Measurements from ENCODE around the gene NLE1. TPM values are rescaled to one million over a fixed set of nuclear protein-coding genes. Genes with fewer than 3 reads are reported as not detected.

Gene NLE1
- polyA plus RNA-seq, 1 donor, result 14.1 TPM

Other genes starting within 250 kb of the NLE1 start
- 2.8 TPM for gene CCT6B, start 180.8 kb downstream of the NLE1 start, polyA plus RNA-seq
- 18.4 TPM for gene ZNF830, start 180.8 kb downstream of the NLE1 start, polyA plus RNA-seq
- gene LIG3, start 161.8 kb downstream of the NLE1 start, polyA plus RNA-seq, result 24.8 TPM
- 31.1 TPM for gene RFFL, start 78.6 kb downstream of the NLE1 start, polyA plus RNA-seq
- gene RAD51D, start 22.4 kb downstream of the NLE1 start, polyA plus RNA-seq, result 14.4 TPM
- gene FNDC8, start 20.7 kb downstream of the NLE1 start, polyA plus RNA-seq, result 0.07 TPM
- 0.28 TPM for gene UNC45B, start 5.5 kb upstream of the NLE1 start, polyA plus RNA-seq
- gene SLC35G3, start 52.1 kb upstream of the NLE1 start, polyA plus RNA-seq, result not detected
- 4.7 TPM for gene SLFN5, start 100.8 kb upstream of the NLE1 start, polyA plus RNA-seq
- 4.1 TPM for gene SLFN11, start 231.3 kb upstream of the NLE1 start, polyA plus RNA-seq

Data from large intestine (tissue), 1 donor.